Measurements from ENCODE around the gene TULP4.

GRCh38 chr6:158357570-158358216, 45.4 kb downstream of the TULP4 start:
- no peak for TF ChIP-seq CTCF (conservative IDR thresholded peaks at IDR 0.05; ENCODE audit: low read depth, low read length)
- TF ChIP-seq EZH2 (IDR thresholded peaks at IDR 0.05; ENCODE audit: low read length, unreplicated experiment), result no peak

Data from PC-3 (cell line).